ENCODE measurements around the gene CACNB2. TPM values are rescaled to one million over a fixed set of nuclear protein-coding genes. Genes with fewer than 3 reads are reported as not detected.

The CACNB2 gene
- under 0.01 TPM in 1 of 2 replicates, not detected in the other for total RNA-seq

GRCh38 chr10:18140149-18140956, at the start of gene CACNB2:
Gene CACNB2 (plus strand): TSS chr10:18140424.

Other genes starting within 250 kb of the CACNB2 start
- gene SLC39A12, start 188.5 kb upstream of the CACNB2 start, total RNA-seq = not detected in 2 replicates